GM19043 (cell line): Measurements from ENCODE around the gene EXD3.
"Not testable (repeated sequence)": the region's sequence is repeated elsewhere in the genome, so short reads cannot be mapped to it uniquely, and the experiment has no call there.

Source experiments
- ATAC-seq: cut with Tn5 transposase; IDR thresholded peaks from one replicate; pipeline ENCODE4 v1.9.1; 2021; ENCODE audit warnings: low read depth; ENCODE audit not compliant: unreplicated experiment

EXD3 gene

GRCh38 chr9:137416563-137417151 lies 6.3 kb downstream of the EXD3 start:
- ATAC-seq, result no peak

DNA sequence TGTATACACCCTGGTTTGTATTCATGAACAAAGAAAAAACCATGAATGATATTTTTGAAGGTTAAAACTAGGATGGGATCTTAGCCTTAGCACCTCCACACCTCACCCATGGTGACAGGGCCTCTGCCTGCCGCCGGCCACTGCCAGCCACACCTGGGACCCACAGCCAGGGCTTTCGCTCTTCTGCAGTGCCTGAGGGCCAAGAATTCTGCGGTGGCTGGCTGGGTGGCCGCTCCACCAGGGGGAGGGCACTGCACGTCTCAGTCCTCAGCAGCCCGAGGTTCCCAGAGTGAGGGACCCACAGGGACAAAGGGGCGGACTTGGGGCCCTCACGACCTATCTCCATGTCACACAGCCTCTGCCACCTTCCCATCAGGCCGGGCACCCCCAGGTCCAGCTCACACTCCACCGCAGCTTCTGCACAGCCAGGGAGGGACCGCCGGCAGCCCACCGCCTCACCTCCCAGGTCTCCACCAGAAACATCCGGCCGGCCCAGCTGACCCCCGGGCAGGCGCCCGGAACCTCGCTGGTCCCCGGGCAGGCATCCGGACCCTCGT lies 6.9 kb downstream of the EXD3 start:
- ATAC-seq, result no peak

GRCh38 chr9:137415451-137415850 lies 7.5 kb downstream of the EXD3 start:
- no peak for ATAC-seq

DNA sequence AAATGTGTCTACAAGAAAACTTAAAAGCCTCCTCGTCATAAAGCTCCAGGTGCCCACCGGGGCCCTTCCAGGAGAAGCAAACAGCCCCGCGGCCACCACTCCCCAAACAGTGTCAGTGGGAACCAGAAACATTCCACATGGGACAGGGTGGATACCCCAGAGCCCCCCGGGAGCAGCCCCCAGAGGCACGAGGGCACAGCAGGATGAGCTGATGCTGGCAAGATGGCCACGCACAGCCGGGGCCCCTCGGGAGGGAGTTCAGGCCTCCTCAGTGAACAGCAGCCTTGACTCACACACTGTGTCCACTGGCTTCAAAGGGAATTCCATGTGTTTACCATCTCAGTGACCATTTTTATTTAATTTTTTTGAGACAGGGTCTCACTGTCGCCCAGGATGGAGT lies 10.5 kb downstream of the EXD3 start:
- ATAC-seq, result no peak

- ATAC-seq, result no peak
Observed at GRCh38 chr9:137411645-137412380, 11.1 kb downstream of the EXD3 start.

DNA sequence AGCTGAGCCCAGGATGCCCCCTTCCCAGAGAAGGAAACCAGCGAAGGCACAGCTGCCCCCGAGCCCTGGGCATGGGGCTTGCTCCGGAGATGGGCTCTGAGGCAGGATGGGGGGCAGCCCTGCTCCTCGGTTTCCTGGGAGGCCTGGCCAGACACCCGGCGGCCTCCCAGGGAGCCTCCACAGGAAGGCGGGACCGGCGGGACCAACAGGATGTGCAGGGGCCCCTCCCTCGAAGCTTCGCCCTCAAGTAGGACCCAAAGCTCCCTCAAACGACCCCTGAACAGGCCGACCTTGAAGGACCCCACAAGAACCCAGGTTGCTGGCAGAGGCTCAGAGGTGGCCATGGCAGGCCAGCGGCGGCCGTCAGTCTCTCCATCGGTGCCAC lies 11.7 kb downstream of the EXD3 start:
- ATAC-seq, result no peak

DNA sequence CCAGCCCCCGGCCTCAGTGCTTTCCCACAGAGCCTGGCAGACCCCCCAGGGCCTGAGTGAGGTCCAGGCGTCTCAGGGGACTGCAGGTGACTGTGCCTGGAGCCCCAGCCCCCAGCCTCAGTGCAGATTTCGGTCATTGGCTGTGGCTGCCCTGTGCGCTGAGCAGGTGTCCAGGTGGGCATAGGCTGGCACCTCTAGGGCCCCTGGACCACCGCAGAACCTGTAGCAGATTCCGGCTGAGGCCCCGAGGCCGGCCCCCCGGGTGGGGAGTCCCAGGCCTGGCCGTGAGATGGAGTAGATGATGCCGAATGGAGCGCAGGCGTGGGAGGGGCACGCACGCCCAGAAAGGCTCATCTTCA lies 12.1 kb downstream of the EXD3 start:
- no peak for ATAC-seq

DNA sequence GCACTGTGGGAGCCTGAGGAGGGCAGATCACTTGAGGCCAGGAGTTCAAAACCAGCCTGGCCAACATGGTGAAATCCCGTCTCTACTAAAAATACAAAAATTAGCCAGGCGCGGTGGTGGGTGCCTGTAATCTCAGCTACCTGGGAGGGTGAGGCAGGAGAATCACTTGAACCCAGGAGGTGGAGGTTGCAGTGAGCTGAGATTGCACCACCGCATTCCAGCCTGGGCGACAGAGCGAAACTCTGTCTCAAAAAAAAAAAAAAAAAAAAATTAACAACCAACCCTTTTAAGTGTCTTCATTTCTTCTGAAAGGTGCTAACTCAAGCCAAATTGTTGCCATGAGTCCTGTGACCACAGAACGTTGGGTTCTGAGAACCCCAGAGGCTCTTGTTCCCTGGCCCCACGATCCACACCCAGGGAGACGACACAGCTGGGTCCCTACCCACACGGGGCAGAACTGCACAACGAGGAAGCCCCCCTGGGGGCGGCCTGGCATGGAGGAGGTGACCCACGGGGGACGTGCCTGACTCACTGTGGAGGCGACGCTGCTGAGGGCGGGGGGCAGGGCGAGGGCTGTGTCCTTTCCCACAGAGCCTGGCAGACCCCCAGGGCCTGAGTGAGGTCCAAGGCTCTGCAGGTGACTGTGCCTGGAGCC lies 12.6 kb downstream of the EXD3 start:
- ATAC-seq, result not testable (repeated sequence)

DNA sequence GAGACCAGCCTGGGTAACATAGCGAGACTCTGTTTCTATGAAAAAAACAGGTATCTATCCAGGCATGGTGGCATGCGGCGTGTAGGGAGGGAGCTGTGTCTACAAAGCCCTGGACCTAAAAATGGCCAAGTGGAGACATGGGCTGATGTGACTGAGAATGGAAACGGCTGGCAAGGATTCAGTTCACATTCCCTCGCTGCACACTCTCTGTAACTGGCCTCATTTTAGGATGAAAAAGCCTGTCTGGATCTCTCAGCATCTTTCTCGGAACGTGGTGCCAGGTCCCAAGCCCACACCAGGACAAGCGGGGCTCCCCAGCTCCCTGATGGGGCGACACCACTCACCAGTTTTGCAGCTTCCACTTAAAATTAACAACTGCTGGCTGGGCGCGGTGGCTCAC lies 13.4 kb downstream of the EXD3 start:
- no peak for ATAC-seq

DNA sequence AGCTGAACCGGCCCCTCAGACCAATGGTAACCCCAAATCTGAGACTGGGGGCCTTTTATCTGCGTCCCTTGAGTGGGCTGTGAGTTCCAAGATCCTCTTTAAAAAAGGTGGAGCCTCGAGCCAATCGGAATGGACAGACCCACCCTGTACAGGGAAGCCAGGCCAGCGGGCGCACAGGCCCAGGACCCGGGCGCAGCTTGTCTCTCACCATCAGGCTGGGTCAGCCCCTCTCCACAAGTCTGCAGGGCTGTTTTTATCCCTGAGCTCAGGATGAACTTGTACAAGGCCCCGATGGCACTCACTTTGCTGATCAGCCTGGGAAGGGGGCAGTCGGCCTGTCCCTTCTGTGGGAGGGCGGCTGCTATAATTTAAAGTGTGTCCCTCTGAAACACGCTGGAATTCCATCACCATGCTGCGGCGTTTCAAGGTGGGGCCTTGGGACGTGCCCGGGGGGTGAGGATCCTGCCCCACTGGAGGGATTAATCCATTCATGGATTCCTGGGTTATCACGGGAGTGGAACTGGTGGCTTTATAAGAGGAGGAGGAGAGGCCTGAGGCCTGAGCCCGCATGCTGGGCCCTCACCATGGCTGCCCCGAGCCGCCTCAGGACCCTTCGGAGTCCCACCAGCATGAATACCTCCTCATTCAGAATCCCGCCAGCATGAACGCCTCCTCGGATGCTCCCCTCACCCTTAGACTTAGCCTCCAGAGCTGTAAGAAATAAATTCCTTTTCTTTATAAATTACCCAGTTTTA lies 14.1 kb downstream of the EXD3 start:
- ATAC-seq, result no peak

GRCh38 chr9:137407590-137408300 lies 15.2 kb downstream of the EXD3 start:
- no peak for ATAC-seq

DNA sequence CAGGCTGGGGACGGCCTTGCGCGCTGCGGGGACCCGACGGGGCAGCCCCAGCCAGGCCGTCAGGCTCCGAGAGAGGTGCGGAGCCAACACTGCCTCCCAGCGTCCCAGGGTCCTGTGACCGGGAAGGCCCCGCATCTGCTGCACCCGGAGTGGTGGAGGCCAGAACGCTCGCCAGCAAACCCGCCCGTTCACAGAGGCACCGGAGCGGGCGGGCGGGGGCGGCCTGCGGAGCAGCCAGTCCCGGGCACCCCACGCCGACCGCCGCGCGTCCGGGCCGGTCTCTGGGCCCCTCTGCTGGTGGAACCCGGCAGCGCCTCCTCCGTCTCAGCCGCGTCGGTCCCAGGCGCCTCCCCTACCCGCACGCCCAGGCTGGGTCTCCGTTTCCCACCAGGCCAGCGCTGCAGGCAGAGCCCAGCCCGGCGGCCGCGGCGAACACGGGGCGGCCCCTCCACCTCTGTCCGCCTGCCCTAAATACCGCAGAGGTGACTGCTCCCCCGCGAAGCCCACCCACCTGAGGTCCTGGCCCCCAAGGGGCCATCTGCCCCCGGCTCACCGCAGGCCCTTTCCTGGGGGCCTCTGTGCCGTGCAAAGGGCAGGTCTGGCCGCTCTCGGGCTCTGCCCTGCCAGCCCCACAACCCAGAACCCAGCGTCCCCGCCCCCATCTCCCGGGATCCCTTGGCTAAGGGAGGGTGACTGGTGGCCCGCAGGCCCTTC lies 15.9 kb downstream of the EXD3 start:
- no peak for ATAC-seq

GRCh38 chr9:137406085-137406760 lies 16.7 kb downstream of the EXD3 start:
- no peak for ATAC-seq

GRCh38 chr9:137405677-137406081 lies 17.3 kb downstream of the EXD3 start:
- ATAC-seq, result no peak

- ATAC-seq, result no peak
Observed at GRCh38 chr9:137404961-137405567, 17.9 kb downstream of the EXD3 start.

- ATAC-seq, result no peak
Observed at GRCh38 chr9:137403269-137403668, 19.7 kb downstream of the EXD3 start.

DNA sequence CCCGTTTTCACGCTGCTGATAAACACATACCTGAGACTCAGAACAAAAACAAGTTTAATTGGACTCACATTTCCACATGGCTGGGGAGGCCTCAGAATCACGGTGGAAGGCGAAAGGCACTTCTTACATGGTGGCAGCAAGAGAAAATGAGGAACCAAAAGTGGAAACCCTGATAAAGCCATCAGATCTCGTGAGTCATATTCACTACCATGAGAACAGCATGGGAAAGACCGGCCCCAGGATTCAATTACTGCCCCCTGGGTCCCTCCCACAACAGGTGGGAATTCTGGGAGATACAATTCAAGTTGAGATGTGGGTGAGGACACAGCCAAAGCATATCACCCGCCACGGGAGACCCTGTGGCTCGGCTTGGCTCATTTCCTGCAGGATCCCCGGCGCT lies 20.2 kb downstream of the EXD3 start:
- ATAC-seq, result no peak

- ATAC-seq, result no peak
Observed at GRCh38 chr9:137398561-137399468, 24.1 kb downstream of the EXD3 start.
